Muscle layer of colon (tissue), 2 donors: ENCODE data around the gene MMS19.

Experiments
- H3K27ac ChIP-seq: one replicate; pipeline ENCODE4 v1.7.0; 2013; ENCODE audit warnings: low read depth, mild to moderate bottlenecking, low read length, moderate library complexity
- H3K27me3 ChIP-seq, 2 donors: one replicate each; pipeline ENCODE4 v1.7.0; 2013; ENCODE audit warnings: low read length in 2 of 2, mild to moderate bottlenecking in 2 of 2; ENCODE audit not compliant: insufficient read depth in 2 of 2, control insufficient read depth in 1 of 2
- H3K36me3 ChIP-seq: one replicate; pipeline ENCODE4 v1.7.0; 2013; ENCODE audit warnings: mild to moderate bottlenecking, low read length; ENCODE audit not compliant: insufficient read depth
- H3K4me1 ChIP-seq: one replicate; pipeline ENCODE4 v1.7.0; 2013; ENCODE audit warnings: mild to moderate bottlenecking, low read length; ENCODE audit not compliant: insufficient read depth
- H3K4me3 ChIP-seq, 2 donors: one replicate each; pipeline ENCODE4 v1.7.0; 2013; ENCODE audit warnings: low read length in 2 of 2, low read depth in 1 of 2, mild to moderate bottlenecking in 1 of 2, moderate library complexity in 1 of 2
- H3K9ac ChIP-seq: one replicate; pipeline ENCODE4 v1.7.0; 2013; ENCODE audit warnings: low read length
- H3K9me3 ChIP-seq: one replicate; pipeline ENCODE4 v1.7.0; 2013; ENCODE audit warnings: mild to moderate bottlenecking, low read length
- donor health status: abdominal sarcoma.
- donor health status: Adenocarcinoma of cecum.

Gene MMS19

GRCh38 chr10:97454330-97455036 is 43.7 kb downstream of the MMS19 start:
- H3K36me3 ChIP-seq: peaks cover 65% of the 10 kb centered on the region
- no peak overlapping the region for H3K9ac ChIP-seq

GRCh38 chr10:97452352-97452751 is 45.9 kb downstream of the MMS19 start:
- H3K36me3 ChIP-seq: peaks cover 47% of the 10 kb centered on the region
- no peak overlapping the region for H3K4me3 ChIP-seq
- H3K4me1 ChIP-seq: peaks cover 11% of the 10 kb centered on the region
- H3K27me3 ChIP-seq: no peaks in the 10 kb centered on the region
- no peak overlapping the region for H3K9ac ChIP-seq
- no peaks in the 10 kb centered on the region for H3K9me3 ChIP-seq
- H3K27ac ChIP-seq: no peak overlapping the region

More at GRCh38 chr10:97454330-97455036, 43.7 kb downstream of the MMS19 start:
- Histone ChIP-seq H3K27me3 (no peaks in the 10 kb centered on the region), H3K9me3 (no peaks in the 10 kb centered on the region), H3K27ac (no peak overlapping the region), H3K4me3 (no peak overlapping the region), H3K4me1 (peaks cover 6% of the 10 kb centered on the region)

- H3K27ac ChIP-seq: no peak overlapping the region
- no peaks in the 10 kb centered on the region for H3K9me3 ChIP-seq
- no peaks in the 10 kb centered on the region for H3K27me3 ChIP-seq
- peaks cover 17% of the 10 kb centered on the region for H3K4me1 ChIP-seq
- no peak overlapping the region for H3K4me3 ChIP-seq
- H3K9ac ChIP-seq: no peak overlapping the region
- peaks cover 40% of the 10 kb centered on the region for H3K36me3 ChIP-seq
Observed at GRCh38 chr10:97451605-97452004, 46.6 kb downstream of the MMS19 start.

- Histone ChIP-seq H3K27ac (no peak overlapping the region), H3K4me1 (peaks cover 17% of the 10 kb centered on the region), H3K36me3 (peaks cover 33% of the 10 kb centered on the region), H3K27me3 (no peaks in the 10 kb centered on the region), H3K4me3 (no peak overlapping the region), H3K9me3 (no peaks in the 10 kb centered on the region), H3K9ac (no peak overlapping the region)
Observed at GRCh38 chr10:97450828-97451227, 47.4 kb downstream of the MMS19 start.

- H3K4me3 ChIP-seq: peak within 1 kb of the TSS; percentile 30 to 93
- no peaks in the 10 kb centered on the region for H3K9me3 ChIP-seq
- H3K27ac ChIP-seq: peak within 1 kb of the TSS; percentile 67
- peaks cover 2% of the 10 kb centered on the region for H3K36me3 ChIP-seq
- peaks cover 27% of the 10 kb centered on the region for H3K4me1 ChIP-seq
- no peaks in the 10 kb centered on the region for H3K27me3 ChIP-seq
- H3K9ac ChIP-seq: peak within 1 kb of the TSS; percentile 67
Observed at GRCh38 chr10:97445722-97446639, 52.2 kb downstream of the MMS19 start, which contains the start of the genes EXOSC1 and ZDHHC16. Gene EXOSC1 (minus strand): TSS chr10:97446006. CDS start chr10:97445985, 21 bp downstream. Gene ZDHHC16 (plus strand): TSS chr10:97446175. CDS start chr10:97451676, 5,501 bp downstream.

- no peaks in the 10 kb centered on the region for H3K27me3 ChIP-seq
- peak overlapping the region; percentile 66 for H3K9ac ChIP-seq
- H3K36me3 ChIP-seq: peaks cover 6% of the 10 kb centered on the region
- peak overlapping the region; percentile 56 for H3K27ac ChIP-seq
- no peaks in the 10 kb centered on the region for H3K9me3 ChIP-seq
- peak overlapping the region; percentile 30 to 93 for H3K4me3 ChIP-seq
- peaks cover 21% of the 10 kb centered on the region for H3K4me1 ChIP-seq
Observed at GRCh38 chr10:97445357-97445721, 52.9 kb downstream of the MMS19 start.

- H3K4me1 ChIP-seq: peaks cover 21% of the 10 kb centered on the region
- no peaks in the 10 kb centered on the region for H3K27me3 ChIP-seq
- H3K27ac ChIP-seq: no peak overlapping the region
- peaks cover 6% of the 10 kb centered on the region for H3K36me3 ChIP-seq
- H3K9ac ChIP-seq: no peak overlapping the region
- H3K4me3 ChIP-seq: no peak overlapping the region
- H3K9me3 ChIP-seq: no peaks in the 10 kb centered on the region
Observed at GRCh38 chr10:97444212-97444611, 54.0 kb downstream of the MMS19 start.

- no peaks in the 10 kb centered on the region for H3K9me3 ChIP-seq
- H3K4me1 ChIP-seq: peaks cover 16% of the 10 kb centered on the region
- H3K27ac ChIP-seq: no peak overlapping the region
- no peak overlapping the region for H3K9ac ChIP-seq
- peaks cover 17% of the 10 kb centered on the region for H3K36me3 ChIP-seq
- no peak overlapping the region for H3K4me3 ChIP-seq
- no peaks in the 10 kb centered on the region for H3K27me3 ChIP-seq
Observed at GRCh38 chr10:97442277-97442676, 55.9 kb downstream of the MMS19 start.

GRCh38 chr10:97435211-97435610 is 63.0 kb downstream of the MMS19 start:
- H3K4me3 ChIP-seq: no peak overlapping the region
- H3K27me3 ChIP-seq: no peaks in the 10 kb centered on the region
- no peaks in the 10 kb centered on the region for H3K4me1 ChIP-seq
- H3K27ac ChIP-seq: no peak overlapping the region
- H3K9me3 ChIP-seq: no peaks in the 10 kb centered on the region
- peaks cover 68% of the 10 kb centered on the region for H3K36me3 ChIP-seq
- no peak overlapping the region for H3K9ac ChIP-seq

GRCh38 chr10:97434557-97434956 is 63.7 kb downstream of the MMS19 start:
- Histone ChIP-seq H3K9ac (no peak overlapping the region), H3K27me3 (no peaks in the 10 kb centered on the region), H3K36me3 (peaks cover 68% of the 10 kb centered on the region), H3K27ac (no peak overlapping the region), H3K4me3 (no peak overlapping the region), H3K9me3 (no peaks in the 10 kb centered on the region), H3K4me1 (no peaks in the 10 kb centered on the region)

GRCh38 chr10:97434055-97434454 is 64.2 kb downstream of the MMS19 start:
- H3K9me3 ChIP-seq: no peaks in the 10 kb centered on the region
- H3K9ac ChIP-seq: no peak overlapping the region
- H3K4me1 ChIP-seq: no peaks in the 10 kb centered on the region
- H3K36me3 ChIP-seq: peaks cover 68% of the 10 kb centered on the region
- H3K27me3 ChIP-seq: no peaks in the 10 kb centered on the region
- H3K27ac ChIP-seq: no peak overlapping the region
- no peak overlapping the region for H3K4me3 ChIP-seq
